ENCODE measurements around the gene GGT5. TPM values are rescaled to one million over a fixed set of nuclear protein-coding genes. Genes with fewer than 3 reads are reported as not detected.
"Not testable (repeated sequence)": the region's sequence is repeated elsewhere in the genome, so short reads cannot be mapped to it uniquely, and the experiment has no call there.

GGT5 gene
- total and polyA plus RNA-seq, 2 experiments from 2014 or later = 9.8 to 47.4 TPM

GRCh38 chr22:24183321-24184031, 61.4 kb downstream of the GGT5 start:
- no peak overlapping the region for H2AFZ ChIP-seq
- no peaks in the 10 kb centered on the region for H4K20me1 ChIP-seq (ENCODE audit: insufficient read depth, poor library complexity, severe bottlenecking)
- H3K4me1 ChIP-seq (ENCODE audit: insufficient read depth) = peaks cover 4% of the 10 kb centered on the region
- no peak overlapping the region for H3K4me3 ChIP-seq
- no peaks in the 10 kb centered on the region for H3K27me3 ChIP-seq
- no peak overlapping the region for H3K4me2 ChIP-seq
- no peak for DNase-seq (ENCODE audit: low spot score)
- no peak overlapping the region for H3K27ac ChIP-seq
- WGBS (ENCODE audit: low lambda C conversion rate, missing lambda C conversion rate) = 95% methylated on average over 19 of the region's 24 CpGs
- H3K79me2 ChIP-seq = no peaks in the 10 kb centered on the region
- no peaks in the 10 kb centered on the region for H3K36me3 ChIP-seq (replicated peaks; ENCODE audit: insufficient read depth, low read depth)
- no peaks in the 10 kb centered on the region for H3K9me3 ChIP-seq (ENCODE audit: low read depth)
- H3K9me2 ChIP-seq (replicated peaks; ENCODE audit: insufficient read depth) = no peaks in the 10 kb centered on the region
- TF ChIP-seq CTCF (IDR thresholded peaks at IDR 0.05; ENCODE audit: poor library complexity) = no peak
- no peak for TF ChIP-seq EZH2phosphoT487 (IDR thresholded peaks at IDR 0.05; ENCODE audit: low read depth, severe bottlenecking, unreplicated experiment)
- TF ChIP-seq EZH2 (IDR thresholded peaks at IDR 0.05; ENCODE audit: borderline replicate concordance) = no peak

GRCh38 chr22:24182900-24183246, 62.0 kb downstream of the GGT5 start:
- WGBS (ENCODE audit: low lambda C conversion rate, missing lambda C conversion rate) = 93% methylated on average over 11 of the region's 11 CpGs
- not testable (repeated sequence) for H3K79me2 ChIP-seq; H3K9me2 ChIP-seq (replicated peaks; ENCODE audit: insufficient read depth); H2AFZ ChIP-seq; DNase-seq (ENCODE audit: low spot score); H3K36me3 ChIP-seq (replicated peaks; ENCODE audit: insufficient read depth, low read depth); H3K4me3 ChIP-seq; H3K9me3 ChIP-seq (ENCODE audit: low read depth); H3K27ac ChIP-seq; H3K4me1 ChIP-seq (ENCODE audit: insufficient read depth); H3K27me3 ChIP-seq; H4K20me1 ChIP-seq (ENCODE audit: insufficient read depth, poor library complexity, severe bottlenecking); H3K4me2 ChIP-seq

- H3K79me2 ChIP-seq = no peaks in the 10 kb centered on the region
- H3K9me3 ChIP-seq (ENCODE audit: low read depth) = no peaks in the 10 kb centered on the region
- peaks cover 4% of the 10 kb centered on the region for H3K4me1 ChIP-seq (ENCODE audit: insufficient read depth)
- H3K36me3 ChIP-seq (replicated peaks; ENCODE audit: insufficient read depth, low read depth) = no peaks in the 10 kb centered on the region
- no peaks in the 10 kb centered on the region for H3K9me2 ChIP-seq (replicated peaks; ENCODE audit: insufficient read depth)
- TF ChIP-seq EZH2 (IDR thresholded peaks at IDR 0.05; ENCODE audit: borderline replicate concordance) = no peak
- no peak for TF ChIP-seq EZH2phosphoT487 (IDR thresholded peaks at IDR 0.05; ENCODE audit: low read depth, severe bottlenecking, unreplicated experiment)
- TF ChIP-seq CTCF (IDR thresholded peaks at IDR 0.05; ENCODE audit: poor library complexity) = peak; percentile 22
- 82% methylated on average over 20 of the region's 20 CpGs for WGBS (ENCODE audit: low lambda C conversion rate, missing lambda C conversion rate)
- H3K27ac ChIP-seq = no peak overlapping the region
- DNase-seq (ENCODE audit: low spot score) = no peak
- H4K20me1 ChIP-seq (ENCODE audit: insufficient read depth, poor library complexity, severe bottlenecking) = no peaks in the 10 kb centered on the region
- no peak overlapping the region for H3K4me3 ChIP-seq
- no peaks in the 10 kb centered on the region for H3K27me3 ChIP-seq
- H2AFZ ChIP-seq = no peak overlapping the region
- no peak overlapping the region for H3K4me2 ChIP-seq
These were observed 62.6 kb downstream of the GGT5 start for GRCh38 chr22:24181996-24182899.

Measured in hepatocyte (in vitro differentiated cells).